ENCODE data around the gene DGKB.

Gene DGKB

DNA sequence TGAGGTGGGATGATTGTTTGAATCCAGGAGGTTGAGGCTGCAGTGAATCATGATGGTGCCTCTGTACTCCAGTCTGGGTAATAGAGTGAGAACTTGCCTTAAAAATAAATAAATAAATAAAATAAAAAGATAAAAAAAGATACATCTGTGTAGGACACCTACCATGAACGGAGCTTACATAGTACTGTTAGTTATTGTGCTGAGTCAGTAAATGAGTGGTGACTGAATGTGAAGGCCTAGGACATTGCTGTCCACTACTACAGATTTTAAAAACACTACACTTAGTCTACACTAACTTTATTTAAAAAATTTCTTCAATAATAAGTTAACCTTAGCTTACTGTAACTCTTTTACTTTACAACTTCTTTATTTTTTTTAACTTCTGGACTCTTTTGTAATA, 806.4 kb downstream of the DGKB start:
- Histone ChIP-seq H3K9ac (ENCODE audit: insufficient read length, low read depth) (no peak overlapping the region), H3K9me3 (ENCODE audit: insufficient read depth, low read length) (no peaks in the 10 kb centered on the region), H3K36me3 (ENCODE audit: insufficient read depth, insufficient read length, low read length) (no peaks in the 10 kb centered on the region), H3K4me3 (ENCODE audit: insufficient read length, low read depth) (no peak overlapping the region), H3K27me3 (ENCODE audit: insufficient read depth, insufficient read length) (no peaks in the 10 kb centered on the region), H3K4me1 (ENCODE audit: insufficient read depth, insufficient read length) (no peaks in the 10 kb centered on the region)
- no peak for TF ChIP-seq SUZ12 (IDR thresholded peaks at IDR 0.05; ENCODE audit: extremely low read depth, insufficient read depth, insufficient read length)
- TF ChIP-seq YY1 (IDR thresholded peaks at IDR 0.05; ENCODE audit: insufficient read depth, insufficient read length) = no peak
- TF ChIP-seq ZNF274 (IDR thresholded peaks at IDR 0.05; ENCODE audit: low read depth, low read length) = no peak
- no peak for DNase-seq (ENCODE audit: low read depth, low spot score)

DNA sequence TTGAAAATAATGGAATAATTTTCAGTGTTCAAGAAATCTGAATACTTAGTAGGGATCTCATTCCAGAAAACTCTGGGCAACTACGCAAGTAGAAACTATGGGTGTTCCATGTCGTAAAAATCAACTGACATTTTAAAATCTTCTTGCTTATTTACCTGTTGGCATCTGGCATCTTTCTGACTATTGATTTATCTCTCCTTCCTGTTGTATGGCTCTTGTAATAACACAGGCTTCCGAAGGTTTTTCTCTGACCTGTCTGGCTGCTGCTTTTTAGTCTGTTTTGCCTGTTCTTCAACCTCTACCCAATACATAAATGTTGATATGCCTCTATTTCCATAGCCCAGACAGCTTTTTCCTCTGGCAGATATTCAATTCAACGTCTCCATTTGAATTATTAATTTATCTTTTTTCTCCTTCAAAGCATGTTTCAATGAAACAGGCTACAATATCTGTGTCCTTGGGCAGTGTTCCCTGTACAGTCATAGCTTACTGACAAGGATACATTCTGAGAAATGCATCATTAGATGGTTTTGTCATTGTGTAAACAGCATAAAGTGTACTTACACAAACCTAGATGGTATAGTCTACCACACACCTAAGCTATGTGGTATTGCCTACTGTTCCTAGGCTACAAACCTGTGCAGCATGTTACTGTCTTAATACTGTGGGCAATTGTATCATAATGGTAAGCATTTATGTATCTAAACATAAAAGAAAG, 807.2 kb downstream of the DGKB start:
- H3K4me3 ChIP-seq (ENCODE audit: insufficient read length, low read depth) = no peak overlapping the region
- no peaks in the 10 kb centered on the region for H3K4me1 ChIP-seq (ENCODE audit: insufficient read depth, insufficient read length)
- H3K27me3 ChIP-seq (ENCODE audit: insufficient read depth, insufficient read length) = no peaks in the 10 kb centered on the region
- no peaks in the 10 kb centered on the region for H3K36me3 ChIP-seq (ENCODE audit: insufficient read depth, insufficient read length, low read length)
- no peaks in the 10 kb centered on the region for H3K9me3 ChIP-seq (ENCODE audit: insufficient read depth, low read length)
- H3K9ac ChIP-seq (ENCODE audit: insufficient read length, low read depth) = no peak overlapping the region
- TF ChIP-seq SUZ12 (IDR thresholded peaks at IDR 0.05; ENCODE audit: extremely low read depth, insufficient read depth, insufficient read length) = no peak
- no peak for TF ChIP-seq ZNF274 (IDR thresholded peaks at IDR 0.05; ENCODE audit: low read depth, low read length)
- TF ChIP-seq YY1 (IDR thresholded peaks at IDR 0.05; ENCODE audit: insufficient read depth, insufficient read length) = no peak
- no peak for DNase-seq (ENCODE audit: low read depth, low spot score)

Measured in NT2/D1 (cell line).